Measurements from ENCODE around the gene ZNF92.
"Not testable (repeated sequence)": the region's sequence is repeated elsewhere in the genome, so short reads cannot be mapped to it uniquely, and the experiment has no call there.

The ZNF92 gene

GRCh38 chr7:65444205-65444842 lies 70.7 kb downstream of the ZNF92 start:
- Histone ChIP-seq H3K4me1 (ENCODE audit: control insufficient read depth, low read length) (peaks cover 13% of the 10 kb centered on the region), H3K36me3 (ENCODE audit: control insufficient read depth, low read length) (no peaks in the 10 kb centered on the region), H3K27me3 (ENCODE audit: control insufficient read depth, low read length) (no peaks in the 10 kb centered on the region), H3K9me3 (ENCODE audit: control insufficient read depth, insufficient read depth, low read length) (no peaks in the 10 kb centered on the region), H3K27ac (ENCODE audit: low read depth, low read length) (no peak overlapping the region), H3K9me2 (replicated peaks; ENCODE audit: control insufficient read depth, low read length) (no peaks in the 10 kb centered on the region), H3K4me2 (ENCODE audit: low read length) (no peak overlapping the region), H3K79me2 (ENCODE audit: control insufficient read depth, low read length) (no peaks in the 10 kb centered on the region), H4K20me1 (ENCODE audit: control insufficient read depth, insufficient read depth, low read depth, low read length) (no peaks in the 10 kb centered on the region), H3F3A (ENCODE audit: control insufficient read depth, insufficient read depth) (no peaks in the 10 kb centered on the region), H3K4me3 (ENCODE audit: low read length) (no peak overlapping the region)
- TF ChIP-seq EZH2phosphoT487 (IDR thresholded peaks at IDR 0.05; ENCODE audit: borderline replicate concordance, low read length) (no peak), CTCF (IDR thresholded peaks at IDR 0.05; ENCODE audit: low read depth, low read length, poor library complexity, severe bottlenecking) (no peak)

- H3K9me2 ChIP-seq (replicated peaks; ENCODE audit: control insufficient read depth, low read length) = no peaks in the 10 kb centered on the region
- no peaks in the 10 kb centered on the region for H3K9me3 ChIP-seq (ENCODE audit: control insufficient read depth, insufficient read depth, low read length)
- H3K36me3 ChIP-seq (ENCODE audit: control insufficient read depth, low read length) = no peaks in the 10 kb centered on the region
- no peak overlapping the region for H3K4me2 ChIP-seq (ENCODE audit: low read length)
- H3K79me2 ChIP-seq (ENCODE audit: control insufficient read depth, low read length) = no peaks in the 10 kb centered on the region
- no peaks in the 10 kb centered on the region for H4K20me1 ChIP-seq (ENCODE audit: control insufficient read depth, insufficient read depth, low read depth, low read length)
- no peaks in the 10 kb centered on the region for H3K27me3 ChIP-seq (ENCODE audit: control insufficient read depth, low read length)
- H3K4me3 ChIP-seq (ENCODE audit: low read length) = no peak overlapping the region
- peaks cover 19% of the 10 kb centered on the region for H3K4me1 ChIP-seq (ENCODE audit: control insufficient read depth, low read length)
- H3K27ac ChIP-seq (ENCODE audit: low read depth, low read length) = no peak overlapping the region
- H3F3A ChIP-seq (ENCODE audit: control insufficient read depth, insufficient read depth) = no peaks in the 10 kb centered on the region
- TF ChIP-seq CTCF (IDR thresholded peaks at IDR 0.05; ENCODE audit: low read depth, low read length, poor library complexity, severe bottlenecking) = no peak
- no peak for TF ChIP-seq EZH2phosphoT487 (IDR thresholded peaks at IDR 0.05; ENCODE audit: borderline replicate concordance, low read length)
These were observed 71.5 kb downstream of the ZNF92 start for GRCh38 chr7:65444899-65445823.

GRCh38 chr7:65447041-65447440 lies 73.4 kb downstream of the ZNF92 start:
- peak; percentile 56 for TF ChIP-seq CTCF (IDR thresholded peaks at IDR 0.05; ENCODE audit: low read depth, low read length, poor library complexity, severe bottlenecking)
- H3K4me3 ChIP-seq (ENCODE audit: low read length); H3K27me3 ChIP-seq (ENCODE audit: control insufficient read depth, low read length); H3K27ac ChIP-seq (ENCODE audit: low read depth, low read length); H3K36me3 ChIP-seq (ENCODE audit: control insufficient read depth, low read length); H4K20me1 ChIP-seq (ENCODE audit: control insufficient read depth, insufficient read depth, low read depth, low read length); H3K79me2 ChIP-seq (ENCODE audit: control insufficient read depth, low read length); H3F3A ChIP-seq (ENCODE audit: control insufficient read depth, insufficient read depth); H3K9me2 ChIP-seq (replicated peaks; ENCODE audit: control insufficient read depth, low read length); H3K4me2 ChIP-seq (ENCODE audit: low read length); H3K9me3 ChIP-seq (ENCODE audit: control insufficient read depth, insufficient read depth, low read length): not testable (repeated sequence)
- peaks cover 29% of the 10 kb centered on the region for H3K4me1 ChIP-seq (ENCODE audit: control insufficient read depth, low read length)
